Neural progenitor cell (in vitro differentiated cells): ENCODE data around the gene CD63. TPM values are rescaled to one million over a fixed set of nuclear protein-coding genes. Genes with fewer than 3 reads are reported as not detected.

Source experiments
- DNase-seq: peaks from one replicate; pipeline ENCODE4 v3.0.0-alpha.2; 2016; ENCODE audit warnings: low spot score
- H2AFZ ChIP-seq: fragments of 200-600 bp; sonication (generic); replicated peaks from 2 replicates; pipeline ENCODE4 v1.6.1; 2016; ENCODE audit warnings: antibody characterized with exemption
- H3F3A ChIP-seq: fragments of 200-600 bp; sonication (generic); 2 replicates; pipeline ENCODE4 v1.6.1; 2016; ENCODE audit warnings: antibody characterized with exemption, low read depth
- H3K27ac ChIP-seq: fragments of 200-600 bp; sonication (generic); 2 replicates; pipeline ENCODE4 v1.5.1; 2016; ENCODE audit warnings: mild to moderate bottlenecking
- H3K27me3 ChIP-seq: fragments of 200-600 bp; sonication (generic); 2 replicates; pipeline ENCODE4 v1.6.1; 2016; ENCODE audit warnings: mild to moderate bottlenecking, moderate library complexity
- H3K36me3 ChIP-seq: fragments of 200-600 bp; sonication (generic); 2 replicates; pipeline ENCODE4 v1.5.1; 2016
- H3K4me1 ChIP-seq: fragments of 200-600 bp; sonication (generic); 2 replicates; pipeline ENCODE4 v1.6.1; 2016; ENCODE audit warnings: mixed run types
- H3K4me2 ChIP-seq: fragments of 200-600 bp; sonication (generic); 2 replicates; pipeline ENCODE4 v1.6.1; 2016
- H3K4me3 ChIP-seq: fragments of 200-600 bp; sonication (generic); 2 replicates; pipeline ENCODE4 v1.5.1; 2016
- H3K79me2 ChIP-seq: fragments of 200-600 bp; sonication (generic); 2 replicates; pipeline ENCODE4 v1.6.1; 2016; ENCODE audit warnings: low read depth
- H3K9ac ChIP-seq: fragments of 200-600 bp; sonication (generic); 2 replicates; pipeline ENCODE4 v1.6.1; 2016
- H3K9me3 ChIP-seq: fragments of 200-600 bp; sonication (generic); 2 replicates; pipeline ENCODE4 v1.5.1; 2016; ENCODE audit warnings: low read depth
- H4K20me1 ChIP-seq: fragments of 200-600 bp; sonication (generic); 2 replicates; pipeline ENCODE4 v1.6.1; 2016; ENCODE audit warnings: low read depth
- H3K27ac Mint-ChIP-seq: 3 replicates; pipeline ENCODE4 v1.8.0; 2021; ENCODE audit warnings: mixed read lengths
- H3K27me3 Mint-ChIP-seq: 2 replicates; pipeline ENCODE4 v1.8.0; 2022; ENCODE audit warnings: low read depth, mild to moderate bottlenecking, inconsistent platforms, moderate library complexity, mixed read lengths; ENCODE audit not compliant: insufficient read depth
- H3K36me3 Mint-ChIP-seq: 3 replicates; pipeline ENCODE4 v1.8.0; 2021; ENCODE audit warnings: mixed read lengths
- H3K4me1 Mint-ChIP-seq: 3 replicates; pipeline ENCODE4 v1.8.0; 2021; ENCODE audit warnings: mixed read lengths
- H3K4me3 Mint-ChIP-seq: 3 replicates; pipeline ENCODE4 v1.8.0; 2021; ENCODE audit warnings: mild to moderate bottlenecking, moderate library complexity, mixed read lengths
- H3K9me3 Mint-ChIP-seq: 3 replicates; pipeline ENCODE4 v1.8.0; 2020; ENCODE audit warnings: mixed read lengths
- EZH2 ChIP-seq: fragments of 200-600 bp; sonication (generic); IDR thresholded peaks from 2 replicates; pipeline ENCODE4 v1.6.1; 2017; ENCODE audit warnings: antibody characterized with exemption, mild to moderate bottlenecking, moderate library complexity
- EZH2phosphoT487 ChIP-seq: fragments of 200-600 bp; sonication (generic); IDR thresholded peaks from 2 replicates; pipeline ENCODE4 v1.6.1; 2017; ENCODE audit warnings: antibody characterized with exemption
- total RNA-seq: library from RNA; depleted of rRNA; stranded (reverse); fragments of >200 nt; gene quantifications from 2 replicates; pipeline ENCODE4 v1.2.3, GENCODE V29; 2015; ENCODE audit warnings: low replicate concordance
- TF ChIP-seq, protein P1 (sequence below): fragments of 200-600 bp; sonication (generic); IDR thresholded peaks from 2 replicates; pipeline ENCODE4 v1.5.1; 2017; ENCODE audit warnings: antibody characterized with exemption, mild to moderate bottlenecking

Gene CD63
- total RNA-seq, 1 donor from 2014 or later: 305 TPM

DNA sequence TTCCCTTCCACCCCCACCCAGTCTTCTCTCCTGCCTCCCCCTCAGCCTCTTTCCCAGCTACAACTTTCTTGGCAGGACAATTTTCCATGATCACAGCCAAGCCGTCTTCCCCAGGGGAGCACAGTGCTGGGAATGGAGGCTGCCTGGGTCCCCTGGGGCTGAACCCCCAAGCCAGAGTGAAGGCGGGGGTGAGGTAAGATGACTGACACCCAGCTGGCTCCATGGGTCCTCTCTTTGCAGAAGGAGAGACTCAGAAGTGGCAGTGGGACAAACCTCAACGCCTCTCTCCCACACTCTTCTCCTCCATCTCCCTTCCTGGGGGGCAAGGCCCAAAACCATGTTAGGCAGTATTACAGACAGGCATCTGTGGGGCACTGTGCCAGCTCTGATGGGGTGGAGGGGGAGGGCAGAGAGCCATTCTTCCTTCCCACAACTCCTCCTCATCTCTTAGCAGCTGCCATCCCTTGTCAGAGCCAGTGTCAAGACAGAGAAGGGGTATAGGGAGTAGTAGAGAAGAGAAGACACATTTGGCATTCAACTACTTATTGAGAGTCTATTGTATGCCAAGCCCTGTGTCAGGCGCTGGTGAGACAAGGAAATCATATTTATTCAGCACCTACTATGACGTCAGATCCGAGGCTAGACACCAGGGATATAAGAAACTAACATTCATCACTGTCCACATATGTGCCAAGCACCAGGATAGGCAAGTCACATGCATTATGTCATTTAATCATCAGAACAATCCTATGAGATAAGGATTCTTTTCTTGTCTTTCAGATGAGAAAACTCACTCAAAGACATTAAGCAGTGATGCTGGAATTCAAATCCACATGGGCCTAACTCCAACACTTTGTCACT, 24.7 kb downstream of the CD63 start:
- Histone ChIP-seq H3K4me1 (peaks cover 29% of the 10 kb centered on the region), H4K20me1 (peaks cover 18% of the 10 kb centered on the region), H2AFZ (no peak overlapping the region), H3K4me2 (peak overlapping the region; percentile 97), H3F3A (peaks cover 14% of the 10 kb centered on the region), H3K27me3 (peaks cover 9% of the 10 kb centered on the region), H3K27ac (no peak overlapping the region), H3K36me3 (no peaks in the 10 kb centered on the region), H3K79me2 (peaks cover 38% of the 10 kb centered on the region), H3K9me3 (no peaks in the 10 kb centered on the region), H3K9ac (no peak overlapping the region), H3K4me3 (no peak overlapping the region)
- Mint-ChIP-seq H3K4me1 (peaks cover 46% of the 10 kb centered on the region), H3K36me3 (peaks cover 11% of the 10 kb centered on the region), H3K27me3 (peaks cover 7% of the 10 kb centered on the region), H3K4me3 (peak overlapping the region; percentile 47), H3K27ac (peak overlapping the region; percentile 76), H3K9me3 (no peaks in the 10 kb centered on the region)
- TF ChIP-seq EZH2: no peak
- no peak for TF ChIP-seq EZH2phosphoT487
- TF ChIP-seq, protein P1, sequence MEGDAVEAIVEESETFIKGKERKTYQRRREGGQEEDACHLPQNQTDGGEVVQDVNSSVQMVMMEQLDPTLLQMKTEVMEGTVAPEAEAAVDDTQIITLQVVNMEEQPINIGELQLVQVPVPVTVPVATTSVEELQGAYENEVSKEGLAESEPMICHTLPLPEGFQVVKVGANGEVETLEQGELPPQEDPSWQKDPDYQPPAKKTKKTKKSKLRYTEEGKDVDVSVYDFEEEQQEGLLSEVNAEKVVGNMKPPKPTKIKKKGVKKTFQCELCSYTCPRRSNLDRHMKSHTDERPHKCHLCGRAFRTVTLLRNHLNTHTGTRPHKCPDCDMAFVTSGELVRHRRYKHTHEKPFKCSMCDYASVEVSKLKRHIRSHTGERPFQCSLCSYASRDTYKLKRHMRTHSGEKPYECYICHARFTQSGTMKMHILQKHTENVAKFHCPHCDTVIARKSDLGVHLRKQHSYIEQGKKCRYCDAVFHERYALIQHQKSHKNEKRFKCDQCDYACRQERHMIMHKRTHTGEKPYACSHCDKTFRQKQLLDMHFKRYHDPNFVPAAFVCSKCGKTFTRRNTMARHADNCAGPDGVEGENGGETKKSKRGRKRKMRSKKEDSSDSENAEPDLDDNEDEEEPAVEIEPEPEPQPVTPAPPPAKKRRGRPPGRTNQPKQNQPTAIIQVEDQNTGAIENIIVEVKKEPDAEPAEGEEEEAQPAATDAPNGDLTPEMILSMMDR: no peak
- no peak for DNase-seq

DNA sequence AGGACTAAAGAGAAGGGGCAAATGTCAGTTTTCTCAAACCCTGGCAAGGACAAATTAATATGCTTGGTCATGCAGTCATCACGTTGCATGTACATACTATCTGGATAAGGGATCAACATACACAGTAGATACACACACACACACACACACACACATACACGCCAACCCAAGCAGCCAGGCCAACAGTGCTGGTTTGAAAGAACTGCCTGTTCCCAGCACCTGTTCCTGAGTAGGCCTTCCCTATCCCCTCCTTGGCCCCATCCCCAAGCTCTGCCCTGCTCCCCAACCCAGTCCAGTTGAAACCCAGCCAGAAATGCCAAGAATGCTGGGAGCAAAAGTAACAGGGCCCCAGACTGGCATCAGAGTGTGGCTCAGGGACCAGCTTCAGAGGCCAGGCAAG, 25.5 kb downstream of the CD63 start:
- peaks cover 38% of the 10 kb centered on the region for H3K79me2 ChIP-seq
- H3F3A ChIP-seq: peaks cover 7% of the 10 kb centered on the region
- H3K4me2 ChIP-seq: no peak overlapping the region
- no peak overlapping the region for H2AFZ ChIP-seq
- H3K27ac Mint-ChIP-seq: no peak overlapping the region
- no peak overlapping the region for H3K4me3 ChIP-seq
- peaks cover 7% of the 10 kb centered on the region for H3K27me3 Mint-ChIP-seq
- peaks cover under 1% of the 10 kb centered on the region for H3K27me3 ChIP-seq
- H3K27ac ChIP-seq: no peak overlapping the region
- TF ChIP-seq EZH2phosphoT487 (no peak), EZH2 (no peak)
- TF ChIP-seq, protein P1: no peak
- peaks cover 11% of the 10 kb centered on the region for H3K36me3 Mint-ChIP-seq
- peaks cover 18% of the 10 kb centered on the region for H4K20me1 ChIP-seq
- no peaks in the 10 kb centered on the region for H3K9me3 Mint-ChIP-seq
- no peak overlapping the region for H3K9ac ChIP-seq
- H3K4me1 ChIP-seq: peaks cover 20% of the 10 kb centered on the region
- H3K4me3 Mint-ChIP-seq: no peak overlapping the region
- H3K9me3 ChIP-seq: no peaks in the 10 kb centered on the region
- no peaks in the 10 kb centered on the region for H3K36me3 ChIP-seq
- H3K4me1 Mint-ChIP-seq: peaks cover 39% of the 10 kb centered on the region
- no peak for DNase-seq

DNA sequence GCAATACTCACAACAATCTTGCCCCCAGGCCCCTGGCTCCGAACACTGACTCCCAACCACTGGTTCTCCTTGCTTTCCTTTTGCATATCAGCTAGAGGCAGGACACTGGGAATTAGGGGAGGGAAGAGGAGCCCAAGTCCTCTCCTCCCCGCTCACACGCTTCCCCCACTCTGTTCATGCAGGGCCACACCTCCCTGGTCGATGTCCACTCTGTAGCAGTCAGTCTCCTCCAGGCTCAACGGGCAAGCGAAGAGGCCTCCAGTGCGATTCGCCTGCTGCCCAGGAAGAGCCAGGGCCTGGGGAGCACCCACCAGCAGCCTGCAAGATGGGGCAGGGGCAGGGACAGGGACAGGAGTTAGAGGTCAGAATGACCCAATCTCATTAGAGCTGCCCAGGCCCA, 25.9 kb downstream of the CD63 start:
- Histone ChIP-seq H3K27me3 (no peaks in the 10 kb centered on the region), H3K36me3 (no peaks in the 10 kb centered on the region), H4K20me1 (peaks cover 18% of the 10 kb centered on the region), H2AFZ (no peak overlapping the region), H3F3A (peaks cover 3% of the 10 kb centered on the region), H3K9ac (no peak overlapping the region), H3K4me2 (no peak overlapping the region), H3K79me2 (peaks cover 38% of the 10 kb centered on the region), H3K4me3 (no peak overlapping the region), H3K27ac (no peak overlapping the region), H3K9me3 (no peaks in the 10 kb centered on the region), H3K4me1 (peaks cover 19% of the 10 kb centered on the region)
- Mint-ChIP-seq H3K4me1 (peaks cover 36% of the 10 kb centered on the region), H3K9me3 (no peaks in the 10 kb centered on the region), H3K36me3 (peaks cover 11% of the 10 kb centered on the region), H3K27ac (no peak overlapping the region), H3K4me3 (peak overlapping the region; percentile 5), H3K27me3 (peaks cover 7% of the 10 kb centered on the region)
- TF ChIP-seq EZH2phosphoT487 (no peak), EZH2 (no peak)
- TF ChIP-seq, protein P1: no peak
- DNase-seq: no peak
